Measurements from ENCODE around the gene CD4. TPM values are rescaled to one million over a fixed set of nuclear protein-coding genes. Genes with fewer than 3 reads are reported as not detected.
A peak's percentile ranks its signal among the peaks of the same experiment; 100 is the strongest.

CD4 gene
- total RNA-seq, 1 donor from 2014 or later = 2.6 TPM

- peaks cover 13 to 18% of the 10 kb centered on the region in 2 donors for H3K36me3 ChIP-seq
- no peaks in the 10 kb centered on the region for H3K27me3 ChIP-seq
- intact Hi-C loops (cut with DNase I) = no loop called here
- H3K4me1 ChIP-seq = peaks cover 4 to 21% of the 10 kb centered on the region in 2 donors
- H3K9me3 ChIP-seq = no peaks in the 10 kb centered on the region
- H3K4me3 ChIP-seq = no peak overlapping the region
- DNase-seq (ENCODE audit: low spot score in 2 of 2) = no peak
- H3K27ac ChIP-seq = no peak overlapping the region
- TF ChIP-seq, protein P1, sequence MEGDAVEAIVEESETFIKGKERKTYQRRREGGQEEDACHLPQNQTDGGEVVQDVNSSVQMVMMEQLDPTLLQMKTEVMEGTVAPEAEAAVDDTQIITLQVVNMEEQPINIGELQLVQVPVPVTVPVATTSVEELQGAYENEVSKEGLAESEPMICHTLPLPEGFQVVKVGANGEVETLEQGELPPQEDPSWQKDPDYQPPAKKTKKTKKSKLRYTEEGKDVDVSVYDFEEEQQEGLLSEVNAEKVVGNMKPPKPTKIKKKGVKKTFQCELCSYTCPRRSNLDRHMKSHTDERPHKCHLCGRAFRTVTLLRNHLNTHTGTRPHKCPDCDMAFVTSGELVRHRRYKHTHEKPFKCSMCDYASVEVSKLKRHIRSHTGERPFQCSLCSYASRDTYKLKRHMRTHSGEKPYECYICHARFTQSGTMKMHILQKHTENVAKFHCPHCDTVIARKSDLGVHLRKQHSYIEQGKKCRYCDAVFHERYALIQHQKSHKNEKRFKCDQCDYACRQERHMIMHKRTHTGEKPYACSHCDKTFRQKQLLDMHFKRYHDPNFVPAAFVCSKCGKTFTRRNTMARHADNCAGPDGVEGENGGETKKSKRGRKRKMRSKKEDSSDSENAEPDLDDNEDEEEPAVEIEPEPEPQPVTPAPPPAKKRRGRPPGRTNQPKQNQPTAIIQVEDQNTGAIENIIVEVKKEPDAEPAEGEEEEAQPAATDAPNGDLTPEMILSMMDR (IDR thresholded peaks at IDR 0.05) = no peak
These were observed 19.2 kb upstream of the CD4 start for GRCh38 chr12:6770094-6770493.

DNA sequence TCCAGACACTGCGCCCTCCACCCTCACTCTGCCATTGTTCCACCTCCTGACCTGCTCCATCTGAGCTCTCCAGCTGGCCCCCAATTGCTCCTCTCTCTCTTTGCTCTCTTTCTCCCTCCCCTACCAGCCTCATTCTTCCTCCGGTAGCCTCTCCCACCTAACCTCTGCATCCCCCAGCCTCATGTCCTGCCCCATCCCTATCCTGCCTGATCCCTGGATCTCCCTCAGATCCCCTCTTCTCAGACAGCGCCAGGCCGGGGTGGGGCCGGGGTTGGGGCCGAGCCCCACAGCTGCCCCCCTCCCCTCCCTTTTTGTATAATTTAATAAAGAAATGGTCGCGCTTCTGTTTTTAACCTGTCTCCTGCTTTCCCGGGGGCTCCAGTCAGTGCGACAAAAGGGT, 18.7 kb upstream of the CD4 start:
- Histone ChIP-seq H3K36me3 (peaks cover 13 to 18% of the 10 kb centered on the region in 2 donors), H3K9me3 (no peaks in the 10 kb centered on the region), H3K4me1 (peaks cover 4 to 18% of the 10 kb centered on the region in 2 donors), H3K27ac (no peak overlapping the region), H3K4me3 (no peak overlapping the region), H3K27me3 (no peaks in the 10 kb centered on the region)
- intact Hi-C loops (cut with DNase I) = no loop called here
- TF ChIP-seq, protein P1 (IDR thresholded peaks at IDR 0.05) = no peak
- DNase-seq (ENCODE audit: low spot score in 2 of 2) = no peak

DNA sequence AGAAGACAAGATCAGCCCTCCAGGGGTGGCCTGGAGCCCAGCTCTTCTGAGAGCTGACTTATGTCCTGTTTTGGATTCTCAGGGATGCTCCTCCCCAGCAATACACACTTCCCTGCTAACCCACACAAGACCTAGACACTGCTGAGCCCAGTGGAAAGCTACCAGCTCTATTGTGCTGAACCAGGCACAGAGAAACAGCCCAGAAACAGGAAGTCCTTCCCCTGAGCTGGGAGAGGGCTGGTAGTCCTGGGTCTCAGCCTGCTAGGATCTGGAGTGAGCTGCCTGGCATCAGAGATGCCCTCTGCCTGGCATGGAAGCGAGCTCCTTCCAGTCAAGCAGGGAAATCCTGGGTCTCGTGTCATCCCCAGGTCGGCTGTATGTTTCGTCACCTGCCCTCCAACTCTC, 18.2 kb upstream of the CD4 start:
- Histone ChIP-seq H3K27me3 (no peaks in the 10 kb centered on the region), H3K36me3 (peaks cover 13 to 18% of the 10 kb centered on the region in 2 donors), H3K4me1 (peaks cover 4 to 16% of the 10 kb centered on the region in 2 donors), H3K9me3 (no peaks in the 10 kb centered on the region), H3K27ac (no peak overlapping the region), H3K4me3 (no peak overlapping the region)
- intact Hi-C loops (cut with DNase I) = no loop called here
- TF ChIP-seq, protein P1 (IDR thresholded peaks at IDR 0.05) = no peak
- DNase-seq (ENCODE audit: low spot score in 2 of 2) = no peak

DNA sequence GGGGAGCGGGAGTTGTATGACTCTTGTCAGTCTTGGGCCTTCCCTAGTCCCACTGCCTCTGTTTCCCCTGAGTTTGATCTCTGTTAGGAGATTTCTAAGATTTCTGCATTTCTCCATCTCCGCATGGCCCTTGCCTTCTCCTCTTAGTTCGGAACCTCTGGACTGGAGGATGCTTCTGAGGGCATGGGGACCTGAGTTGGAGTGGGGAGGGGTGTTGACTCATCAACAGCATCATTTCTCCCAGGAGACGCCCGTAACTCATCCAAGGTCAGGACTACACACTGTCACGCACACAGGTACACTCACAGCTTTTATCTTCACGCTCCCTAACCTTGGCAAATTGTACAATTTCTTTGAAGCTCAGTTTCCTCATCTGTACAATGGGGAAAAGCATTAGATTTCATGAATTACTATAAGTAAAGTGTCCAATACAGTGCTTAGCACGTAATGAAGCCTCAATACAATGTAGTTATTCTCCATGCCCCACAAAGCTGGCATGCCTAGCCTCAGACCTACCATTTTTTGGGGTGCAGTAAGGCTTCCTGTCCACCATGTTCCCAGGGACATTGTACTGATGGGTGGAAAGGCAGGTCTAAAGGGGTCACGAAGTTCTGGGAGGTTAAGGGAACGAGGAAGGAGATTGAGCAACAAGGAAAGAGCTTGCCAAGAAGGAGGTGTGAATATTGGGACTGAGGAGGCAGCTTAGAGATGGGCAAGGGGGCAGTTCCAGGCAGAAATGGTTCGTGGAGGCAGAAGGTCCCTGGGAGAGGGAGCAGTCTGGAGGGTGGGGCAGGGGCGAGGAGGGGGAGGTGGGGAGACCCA, 17.6 kb upstream of the CD4 start:
- Histone ChIP-seq H3K4me1 (peaks cover 4 to 16% of the 10 kb centered on the region in 2 donors), H3K4me3 (no peak overlapping the region), H3K9me3 (no peaks in the 10 kb centered on the region), H3K27me3 (no peaks in the 10 kb centered on the region), H3K36me3 (peaks cover 13 to 18% of the 10 kb centered on the region in 2 donors), H3K27ac (no peak overlapping the region)
- TF ChIP-seq, protein P1 (IDR thresholded peaks at IDR 0.05) = no peak
- DNase-seq (ENCODE audit: low spot score in 2 of 2) = no peak
- intact Hi-C loops (cut with DNase I) = no loop called here

DNA sequence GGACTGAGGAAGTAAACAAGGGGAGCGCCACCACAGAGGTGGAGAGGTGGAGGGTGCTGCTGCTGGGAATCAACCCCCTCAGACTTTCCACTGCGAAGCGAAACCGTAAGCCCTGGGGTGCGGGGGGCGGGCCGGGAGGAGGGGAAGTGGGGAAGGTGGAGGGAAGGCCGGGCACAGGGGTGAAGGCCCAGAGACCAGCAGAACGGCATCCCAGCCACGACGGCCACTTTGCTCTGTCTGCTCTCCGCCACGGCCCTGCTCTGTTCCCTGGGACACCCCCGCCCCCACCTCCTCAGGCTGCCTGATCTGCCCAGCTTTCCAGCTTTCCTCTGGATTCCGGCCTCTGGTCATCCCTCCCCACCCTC, 17.0 kb upstream of the CD4 start, which contains the start of gene LAG3:
Gene LAG3 (plus strand): TSS at position 190 of the 365 bp plus-strand sequence. CDS start 333 bp downstream, outside the sequence.
- peaks cover 13 to 18% of the 10 kb centered on the region in 2 donors for H3K36me3 ChIP-seq
- H3K4me3 ChIP-seq = peak within 1 kb of the TSS in 1 of 2 donors; percentile 15
- intact Hi-C loops (cut with DNase I) = no loop called here
- no peaks in the 10 kb centered on the region for H3K9me3 ChIP-seq
- DNase-seq (ENCODE audit: low spot score in 2 of 2) = no peak
- H3K4me1 ChIP-seq = peaks cover 4 to 16% of the 10 kb centered on the region in 2 donors
- TF ChIP-seq, protein P1 (IDR thresholded peaks at IDR 0.05) = no peak
- H3K27me3 ChIP-seq = no peaks in the 10 kb centered on the region
- no peak within 1 kb of the TSS for H3K27ac ChIP-seq
